GM18951 (cell line): Measurements from ENCODE around the gene POU6F2.

ENCODE experiments used
- POLR2A ChIP-seq: IDR thresholded peaks from 4 replicates; pipeline ENCODE4 v1.6.1; 2011; ENCODE audit warnings: mild to moderate bottlenecking; ENCODE audit not compliant: insufficient read length, insufficient read depth; ENCODE audit errors: extremely low read depth
- in situ Hi-C: fragments of 300-500 bp; cut with MboI; formaldehyde crosslinking; loops from one replicate; pipeline ENCODE4 v1.12.0; 2022; ENCODE audit warnings: low sequenced_read_pairs, mixed read lengths, inconsistent platforms; ENCODE audit not compliant: unreplicated experiment

POU6F2 gene

GRCh38 chr7:39062811-39063210 is 85.1 kb downstream of the POU6F2 start:
- TF ChIP-seq POLR2A, result no peak
- in situ Hi-C loops, result no loop called here

GRCh38 chr7:39069031-39069430 is 91.3 kb downstream of the POU6F2 start:
- TF ChIP-seq POLR2A, result no peak
- in situ Hi-C loops, result no loop called here

GRCh38 chr7:39069896-39070881 is 92.5 kb downstream of the POU6F2 start:
- no peak for TF ChIP-seq POLR2A
- in situ Hi-C loops, result no loop called here

GRCh38 chr7:39071116-39071515 is 93.4 kb downstream of the POU6F2 start:
- no peak for TF ChIP-seq POLR2A
- in situ Hi-C loops, result no loop called here

- in situ Hi-C loops, result no loop called here
- no peak for TF ChIP-seq POLR2A
These were observed 95.7 kb downstream of the POU6F2 start for GRCh38 chr7:39073432-39073831.

GRCh38 chr7:39075210-39075609 is 97.5 kb downstream of the POU6F2 start:
- no peak for TF ChIP-seq POLR2A
- in situ Hi-C loops, result no loop called here

- in situ Hi-C loops, result no loop called here
These were observed 106.1 kb downstream of the POU6F2 start for GRCh38 chr7:39083781-39084180.

GRCh38 chr7:39084349-39084748 is 106.6 kb downstream of the POU6F2 start:
- in situ Hi-C loops, result no loop called here
- TF ChIP-seq POLR2A, result no peak

More at GRCh38 chr7:39083781-39084180, 106.1 kb downstream of the POU6F2 start:
- TF ChIP-seq POLR2A, result no peak

GRCh38 chr7:39085189-39085588 is 107.5 kb downstream of the POU6F2 start:
- in situ Hi-C loops, result no loop called here
- no peak for TF ChIP-seq POLR2A

- in situ Hi-C loops, result no loop called here
These were observed 107.9 kb downstream of the POU6F2 start for GRCh38 chr7:39085590-39086049.

GRCh38 chr7:39086638-39087360 is 109.1 kb downstream of the POU6F2 start:
- no peak for TF ChIP-seq POLR2A
- in situ Hi-C loops, result no loop called here

More at GRCh38 chr7:39085590-39086049, 107.9 kb downstream of the POU6F2 start:
- no peak for TF ChIP-seq POLR2A

GRCh38 chr7:39088730-39089593 is 111.3 kb downstream of the POU6F2 start:
- no peak for TF ChIP-seq POLR2A
- in situ Hi-C loops, result no loop called here
